HEK293 (cell line): ENCODE measurements around the gene SMTNL2.

Experiments used
- CTCF ChIA-PET: fragments of 350-600 bp; formaldehyde crosslinking; extraction: SDS; loops from one replicate; lab custom pipeline; 2021; ENCODE audit warnings: antibody characterized with exemption; lab: Yijun Ruan, JAX
- POLR2A ChIA-PET: fragments of 300-600 bp; formaldehyde crosslinking; extraction: SDS; loops from one replicate; lab custom pipeline; 2020; ENCODE audit warnings: antibody characterized with exemption, inconsistent platforms; lab: Yijun Ruan, JAX
- H3K27ac ChIP-seq: fragments of 200-500 bp; sonication (Bioruptor generic); 2 replicates; pipeline ENCODE4 v1.5.1; 2014; ENCODE audit warnings: low read depth, low read length, control low read depth, inconsistent platforms; ENCODE audit errors: extremely low read depth
- H3K36me3 ChIP-seq, 2 experiments: fragments of 200-500 bp in 1 of 2; sonication (Bioruptor generic) in 1 of 2; 1 replicate in 1 of 2; 2 replicates in 1 of 2; pipeline ENCODE4 v1.5.1; 2014 to 2017; ENCODE audit warnings: inconsistent platforms in 2 of 2, low read length in 2 of 2; ENCODE audit not compliant: control insufficient read depth in 2 of 2, insufficient read depth in 1 of 2
- H3K4me1 ChIP-seq: fragments of 200-500 bp; sonication (Bioruptor generic); 2 replicates; pipeline ENCODE4 v1.5.1; 2014; ENCODE audit warnings: mild to moderate bottlenecking, low read length, inconsistent platforms; ENCODE audit not compliant: control insufficient read depth, insufficient read depth
- H3K4me3 ChIP-seq: 2 replicates; pipeline ENCODE4 v1.5.1; 2011; ENCODE audit warnings: low read depth, mild to moderate bottlenecking, control low read depth, low read length, moderate library complexity
- H3K9me3 ChIP-seq: fragments of 200-500 bp; sonication (Bioruptor generic); 2 replicates; pipeline ENCODE4 v1.5.1; 2014; ENCODE audit warnings: low read depth, low read length, inconsistent platforms; ENCODE audit not compliant: control insufficient read depth, insufficient read depth
- GLI2 ChIP-seq: fragments of 450-650 bp; formaldehyde crosslinking; IDR thresholded peaks from 2 replicates; pipeline ENCODE4; 2017; ENCODE audit warnings: missing biosample characterization, missing genetic modification characterization, low read depth, borderline replicate concordance
- GLI4 ChIP-seq: fragments of 450-650 bp; formaldehyde crosslinking; IDR thresholded peaks from 2 replicates; pipeline ENCODE4 v1.5.1; 2016; ENCODE audit warnings: missing biosample characterization, missing genetic modification characterization
- GLIS1 ChIP-seq: fragments of 450-650 bp; formaldehyde crosslinking; IDR thresholded peaks from 2 replicates; pipeline ENCODE4 v1.5.1; 2016; ENCODE audit warnings: missing biosample characterization, missing genetic modification characterization
- GLIS2 ChIP-seq: fragments of 450-650 bp; formaldehyde crosslinking; IDR thresholded peaks from 2 replicates; pipeline ENCODE4 v1.5.1; 2016; ENCODE audit warnings: missing biosample characterization, missing genetic modification characterization
- HOXA7 ChIP-seq: sonication (generic); formaldehyde crosslinking; IDR thresholded peaks from 2 replicates; pipeline ENCODE4 v1.8.1; 2022; ENCODE audit warnings: missing genetic modification reagents, borderline replicate concordance
- KLF1 ChIP-seq: fragments of 450-650 bp; formaldehyde crosslinking; IDR thresholded peaks from 2 replicates; pipeline ENCODE4 v1.5.1; 2016; ENCODE audit warnings: missing biosample characterization, missing genetic modification characterization
- OSR2 ChIP-seq: fragments of 450-650 bp; formaldehyde crosslinking; IDR thresholded peaks from 2 replicates; pipeline ENCODE4 v1.5.1; 2016; ENCODE audit warnings: missing biosample characterization, missing genetic modification characterization
- REPIN1 ChIP-seq: fragments of 450-650 bp; formaldehyde crosslinking; IDR thresholded peaks from 2 replicates; pipeline ENCODE4 v1.5.1; 2017; ENCODE audit warnings: missing biosample characterization, missing genetic modification characterization, low read depth
- ZBTB1 ChIP-seq: fragments of 450-650 bp; formaldehyde crosslinking; IDR thresholded peaks from 2 replicates; pipeline ENCODE4 v1.5.1; 2016; ENCODE audit warnings: missing biosample characterization, missing genetic modification characterization
- ZBTB17 ChIP-seq: fragments of 450-650 bp; formaldehyde crosslinking; IDR thresholded peaks from 2 replicates; pipeline ENCODE4 v1.5.1; 2016; ENCODE audit warnings: missing biosample characterization, missing genetic modification characterization
- ZBTB20 ChIP-seq: fragments of 450-650 bp; formaldehyde crosslinking; IDR thresholded peaks from 2 replicates; pipeline ENCODE4 v1.5.1; 2016; ENCODE audit warnings: missing biosample characterization, missing genetic modification characterization
- ZBTB21 ChIP-seq: fragments of 450-650 bp; formaldehyde crosslinking; IDR thresholded peaks from 2 replicates; pipeline ENCODE4 v1.5.1; 2017; ENCODE audit warnings: missing biosample characterization, missing genetic modification characterization
- ZBTB8A ChIP-seq: fragments of 450-650 bp; formaldehyde crosslinking; IDR thresholded peaks from 2 replicates; pipeline ENCODE4 v1.5.1; 2016; ENCODE audit warnings: missing biosample characterization, missing genetic modification characterization
- ZIC2 ChIP-seq: fragments of 450-650 bp; formaldehyde crosslinking; IDR thresholded peaks from 2 replicates; pipeline ENCODE4 v1.5.1; 2016; ENCODE audit warnings: missing biosample characterization, missing genetic modification characterization
- ZNF133 ChIP-seq: fragments of 450-650 bp; formaldehyde crosslinking; IDR thresholded peaks from 2 replicates; pipeline ENCODE4 v1.5.1; 2016; ENCODE audit warnings: missing biosample characterization, missing genetic modification characterization
- ZNF214 ChIP-seq: fragments of 450-650 bp; formaldehyde crosslinking; IDR thresholded peaks from 2 replicates; pipeline ENCODE4 v1.5.1; 2017; ENCODE audit warnings: missing biosample characterization, mild to moderate bottlenecking, missing genetic modification characterization, borderline replicate concordance
- ZNF433 ChIP-seq: fragments of 450-650 bp; formaldehyde crosslinking; IDR thresholded peaks from 2 replicates; pipeline ENCODE4 v1.5.1; 2016; ENCODE audit warnings: missing biosample characterization, missing genetic modification characterization, low read depth
- ZNF473 ChIP-seq: fragments of 450-650 bp; formaldehyde crosslinking; IDR thresholded peaks from 2 replicates; pipeline ENCODE4 v1.5.1; 2017; ENCODE audit warnings: missing biosample characterization, missing genetic modification characterization
- ZNF514 ChIP-seq: fragments of 450-650 bp; formaldehyde crosslinking; IDR thresholded peaks from 2 replicates; pipeline ENCODE4 v1.5.1; 2016; ENCODE audit warnings: missing biosample characterization, missing genetic modification characterization
- ZNF571 ChIP-seq: fragments of 450-650 bp; formaldehyde crosslinking; IDR thresholded peaks from 2 replicates; pipeline ENCODE4 v1.5.0; 2017; ENCODE audit warnings: missing biosample characterization, missing genetic modification characterization
- ZNF585B ChIP-seq: fragments of 450-650 bp; formaldehyde crosslinking; IDR thresholded peaks from 2 replicates; pipeline ENCODE4 v1.5.1; 2016; ENCODE audit warnings: missing biosample characterization, missing genetic modification characterization
- ZNF670 ChIP-seq: fragments of 450-650 bp; formaldehyde crosslinking; IDR thresholded peaks from 2 replicates; pipeline ENCODE4 v1.5.1; 2016; ENCODE audit warnings: missing biosample characterization, missing genetic modification characterization, low read depth
- ZNF76 ChIP-seq: fragments of 450-650 bp; formaldehyde crosslinking; IDR thresholded peaks from 2 replicates; pipeline ENCODE4; 2016; ENCODE audit warnings: low read depth, missing biosample characterization, missing genetic modification characterization, borderline replicate concordance
- ZNF837 ChIP-seq: fragments of 450-650 bp; formaldehyde crosslinking; IDR thresholded peaks from 2 replicates; pipeline ENCODE4 v1.5.1; 2016; ENCODE audit warnings: missing biosample characterization, missing genetic modification characterization
- TF ChIP-seq, protein P1 (sequence below): fragments of 450-650 bp; formaldehyde crosslinking; IDR thresholded peaks from 2 replicates; pipeline ENCODE4 v1.5.1; 2016; ENCODE audit warnings: missing biosample characterization, missing genetic modification characterization
- TF ChIP-seq, protein P2 (sequence below): fragments of 450-650 bp; formaldehyde crosslinking; IDR thresholded peaks from 2 replicates; pipeline ENCODE4 v1.5.1; 2017; ENCODE audit warnings: missing biosample characterization, missing genetic modification characterization
- TF ChIP-seq, protein P3 (sequence below): fragments of 450-650 bp; formaldehyde crosslinking; IDR thresholded peaks from 2 replicates; pipeline ENCODE4 v1.5.1; 2017; ENCODE audit warnings: missing biosample characterization, missing genetic modification characterization
- TF ChIP-seq, protein P4 (sequence below): fragments of 450-650 bp; formaldehyde crosslinking; IDR thresholded peaks from 2 replicates; pipeline ENCODE4 v1.5.1; 2016; ENCODE audit warnings: missing biosample characterization, missing genetic modification characterization
- TF ChIP-seq, protein P5 (sequence below): fragments of 450-650 bp; formaldehyde crosslinking; IDR thresholded peaks from 2 replicates; pipeline ENCODE4 v1.5.1; 2016; ENCODE audit warnings: missing biosample characterization, missing genetic modification characterization

Gene SMTNL2

DNA sequence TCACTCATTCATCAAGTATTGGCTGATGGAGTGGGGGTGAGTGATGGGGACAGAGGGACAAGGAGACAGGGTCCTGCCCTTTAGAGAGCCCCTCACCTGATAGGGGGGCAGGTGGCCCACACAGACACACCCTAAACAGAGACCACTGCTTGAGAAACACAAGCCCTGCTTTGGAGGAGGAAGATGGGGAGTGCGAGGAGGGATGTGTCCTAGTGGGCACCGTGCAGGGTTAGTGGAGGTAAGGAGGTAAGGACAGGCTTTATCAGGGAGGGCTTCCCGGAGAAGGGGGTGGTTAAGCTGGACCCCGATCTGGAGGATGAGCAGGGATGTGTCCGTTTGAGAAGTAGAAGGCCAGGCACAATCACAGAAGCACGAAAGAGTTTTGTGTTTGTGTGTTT, 8.2 kb upstream of the SMTNL2 start:
- no peak for TF ChIP-seq ZNF133 (tag by site-specific recombination)
- TF ChIP-seq KLF1 (tag by site-specific recombination), result no peak
- TF ChIP-seq, protein P1, sequence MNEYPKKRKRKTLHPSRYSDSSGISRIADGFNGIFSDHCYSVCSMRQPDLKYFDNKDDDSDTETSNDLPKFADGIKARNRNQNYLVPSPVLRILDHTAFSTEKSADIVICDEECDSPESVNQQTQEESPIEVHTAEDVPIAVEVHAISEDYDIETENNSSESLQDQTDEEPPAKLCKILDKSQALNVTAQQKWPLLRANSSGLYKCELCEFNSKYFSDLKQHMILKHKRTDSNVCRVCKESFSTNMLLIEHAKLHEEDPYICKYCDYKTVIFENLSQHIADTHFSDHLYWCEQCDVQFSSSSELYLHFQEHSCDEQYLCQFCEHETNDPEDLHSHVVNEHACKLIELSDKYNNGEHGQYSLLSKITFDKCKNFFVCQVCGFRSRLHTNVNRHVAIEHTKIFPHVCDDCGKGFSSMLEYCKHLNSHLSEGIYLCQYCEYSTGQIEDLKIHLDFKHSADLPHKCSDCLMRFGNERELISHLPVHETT (tag by site-specific recombination), result no peak
- no peak for TF ChIP-seq ZNF670 (tag by site-specific recombination)
- TF ChIP-seq, protein P2, sequence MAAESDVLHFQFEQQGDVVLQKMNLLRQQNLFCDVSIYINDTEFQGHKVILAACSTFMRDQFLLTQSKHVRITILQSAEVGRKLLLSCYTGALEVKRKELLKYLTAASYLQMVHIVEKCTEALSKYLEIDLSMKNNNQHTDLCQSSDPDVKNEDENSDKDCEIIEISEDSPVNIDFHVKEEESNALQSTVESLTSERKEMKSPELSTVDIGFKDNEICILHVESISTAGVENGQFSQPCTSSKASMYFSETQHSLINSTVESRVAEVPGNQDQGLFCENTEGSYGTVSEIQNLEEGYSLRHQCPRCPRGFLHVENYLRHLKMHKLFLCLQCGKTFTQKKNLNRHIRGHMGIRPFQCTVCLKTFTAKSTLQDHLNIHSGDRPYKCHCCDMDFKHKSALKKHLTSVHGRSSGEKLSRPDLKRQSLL (tag by site-specific recombination), result no peak
- no peak for TF ChIP-seq GLI2 (tag by site-specific recombination)
- TF ChIP-seq, protein P3, sequence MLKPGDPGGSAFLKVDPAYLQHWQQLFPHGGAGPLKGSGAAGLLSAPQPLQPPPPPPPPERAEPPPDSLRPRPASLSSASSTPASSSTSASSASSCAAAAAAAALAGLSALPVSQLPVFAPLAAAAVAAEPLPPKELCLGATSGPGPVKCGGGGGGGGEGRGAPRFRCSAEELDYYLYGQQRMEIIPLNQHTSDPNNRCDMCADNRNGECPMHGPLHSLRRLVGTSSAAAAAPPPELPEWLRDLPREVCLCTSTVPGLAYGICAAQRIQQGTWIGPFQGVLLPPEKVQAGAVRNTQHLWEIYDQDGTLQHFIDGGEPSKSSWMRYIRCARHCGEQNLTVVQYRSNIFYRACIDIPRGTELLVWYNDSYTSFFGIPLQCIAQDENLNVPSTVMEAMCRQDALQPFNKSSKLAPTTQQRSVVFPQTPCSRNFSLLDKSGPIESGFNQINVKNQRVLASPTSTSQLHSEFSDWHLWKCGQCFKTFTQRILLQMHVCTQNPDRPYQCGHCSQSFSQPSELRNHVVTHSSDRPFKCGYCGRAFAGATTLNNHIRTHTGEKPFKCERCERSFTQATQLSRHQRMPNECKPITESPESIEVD (tag by site-specific recombination), result no peak
- TF ChIP-seq GLI4 (tag by site-specific recombination), result no peak
- no peak for TF ChIP-seq ZNF514 (tag by site-specific recombination)
- TF ChIP-seq ZNF585B (tag by site-specific recombination), result no peak
- no peaks in the 10 kb centered on the region for H3K9me3 ChIP-seq
- ChIA-PET POLR2A (no interaction called here), CTCF (interaction anchor here (0.8 to 3.8 kb wide), 3 partner anchors 9 to 24 kb away, joined by 3 to 23 read pairs (median 4); no protein-coding TSS in a partner anchor)
- H3K27ac ChIP-seq, result no peak overlapping the region
- no peak overlapping the region for H3K4me3 ChIP-seq
- no peaks in the 10 kb centered on the region for H3K36me3 ChIP-seq
- H3K4me1 ChIP-seq, result 0 out of 2 replicates have a peak, but pooled peaks cover 4% of the 10 kb centered on the region

DNA sequence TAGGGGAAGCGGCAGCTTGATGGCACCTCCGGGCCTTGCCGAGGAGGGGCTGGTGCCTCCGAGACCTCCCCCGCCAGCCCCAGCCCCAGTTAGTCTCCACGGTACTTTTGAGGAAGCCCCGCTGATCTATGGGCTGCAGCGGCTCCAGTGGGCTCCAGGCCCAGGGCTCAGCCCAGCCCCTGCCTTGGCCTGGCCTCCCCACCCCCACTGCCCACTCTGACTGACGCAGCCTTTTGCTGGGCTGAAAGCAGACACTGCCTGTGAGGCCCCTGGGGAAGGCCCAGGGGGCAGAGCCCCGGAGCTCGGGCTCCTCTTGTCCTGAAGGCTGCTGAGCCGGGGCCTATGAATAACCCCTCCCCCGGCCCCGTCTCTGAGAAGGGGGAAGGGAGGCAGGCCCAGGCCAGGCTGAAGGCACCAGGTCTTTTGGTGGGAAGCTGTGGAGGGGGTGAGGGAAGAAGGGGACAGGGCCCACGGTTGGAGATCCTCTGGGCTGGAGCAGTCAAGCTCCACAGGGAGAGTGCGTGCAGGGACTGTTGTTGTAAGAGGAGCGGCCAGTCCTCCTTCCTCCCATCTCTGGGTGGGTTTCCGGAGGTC, 7.5 kb upstream of the SMTNL2 start:
- ChIA-PET POLR2A (no interaction called here), CTCF (interaction anchor here (0.7 to 3.8 kb wide), 3 partner anchors 10 to 23 kb away, joined by 3 to 23 read pairs (median 3); no protein-coding TSS in a partner anchor)
- TF ChIP-seq REPIN1 (tag by site-specific recombination) (no peak), ZBTB17 (tag by site-specific recombination) (no peak), ZBTB1 (tag by site-specific recombination) (no peak), HOXA7 (CRISPR knock-in tag) (no peak), OSR2 (tag by site-specific recombination) (no peak), ZNF76 (tag by site-specific recombination) (no peak), KLF1 (tag by site-specific recombination) (no peak), ZNF473 (tag by site-specific recombination) (no peak), GLIS2 (tag by site-specific recombination) (0 out of 2 replicates have a peak, but pooled peaks have one; percentile 19), ZNF837 (tag by site-specific recombination) (no peak), ZNF214 (tag by site-specific recombination) (no peak), ZIC2 (peak; percentile 61), ZBTB8A (tag by site-specific recombination) (peak; percentile 78), ZBTB20 (tag by site-specific recombination) (0 out of 2 replicates have a peak, but pooled peaks have one; percentile 24), ZNF571 (tag by site-specific recombination) (no peak), ZNF433 (tag by site-specific recombination) (no peak), GLIS1 (tag by site-specific recombination) (peak; percentile 40; the same call in 1 of the 2 replicates), ZBTB21 (tag by site-specific recombination) (no peak)
- TF ChIP-seq, protein P4, sequence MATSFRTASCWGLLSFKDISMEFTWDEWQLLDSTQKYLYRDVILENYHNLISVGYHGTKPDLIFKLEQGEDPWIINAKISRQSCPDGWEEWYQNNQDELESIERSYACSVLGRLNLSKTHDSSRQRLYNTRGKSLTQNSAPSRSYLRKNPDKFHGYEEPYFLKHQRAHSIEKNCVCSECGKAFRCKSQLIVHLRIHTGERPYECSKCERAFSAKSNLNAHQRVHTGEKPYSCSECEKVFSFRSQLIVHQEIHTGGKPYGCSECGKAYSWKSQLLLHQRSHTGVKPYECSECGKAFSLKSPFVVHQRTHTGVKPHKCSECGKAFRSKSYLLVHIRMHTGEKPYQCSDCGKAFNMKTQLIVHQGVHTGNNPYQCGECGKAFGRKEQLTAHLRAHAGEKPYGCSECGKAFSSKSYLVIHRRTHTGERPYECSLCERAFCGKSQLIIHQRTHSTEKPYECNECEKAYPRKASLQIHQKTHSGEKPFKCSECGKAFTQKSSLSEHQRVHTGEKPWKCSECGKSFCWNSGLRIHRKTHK (tag by site-specific recombination), result no peak
- TF ChIP-seq, protein P5, sequence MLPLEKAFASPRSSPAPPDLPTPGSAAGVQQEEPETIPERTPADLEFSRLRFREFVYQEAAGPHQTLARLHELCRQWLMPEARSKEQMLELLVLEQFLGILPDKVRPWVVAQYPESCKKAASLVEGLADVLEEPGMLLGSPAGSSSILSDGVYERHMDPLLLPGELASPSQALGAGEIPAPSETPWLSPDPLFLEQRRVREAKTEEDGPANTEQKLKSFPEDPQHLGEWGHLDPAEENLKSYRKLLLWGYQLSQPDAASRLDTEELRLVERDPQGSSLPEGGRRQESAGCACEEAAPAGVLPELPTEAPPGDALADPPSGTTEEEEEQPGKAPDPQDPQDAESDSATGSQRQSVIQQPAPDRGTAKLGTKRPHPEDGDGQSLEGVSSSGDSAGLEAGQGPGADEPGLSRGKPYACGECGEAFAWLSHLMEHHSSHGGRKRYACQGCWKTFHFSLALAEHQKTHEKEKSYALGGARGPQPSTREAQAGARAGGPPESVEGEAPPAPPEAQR (tag by site-specific recombination), result no peak

More for the DNA sequence above, 7.5 kb upstream of the SMTNL2 start:
- Histone ChIP-seq H3K4me1 (0 out of 2 replicates have a peak, but pooled peaks cover 4% of the 10 kb centered on the region), H3K4me3 (no peak overlapping the region), H3K36me3 (no peaks in the 10 kb centered on the region), H3K9me3 (no peaks in the 10 kb centered on the region), H3K27ac (no peak overlapping the region)
